GM12878 (cell line): ENCODE measurements around the gene PDPN. TPM values are rescaled to one million over a fixed set of nuclear protein-coding genes. Genes with fewer than 3 reads are reported as not detected.

Source experiments
- CUX1 ChIP-seq: IDR thresholded peaks from 2 replicates; pipeline ENCODE4 v1.6.1; 2012; ENCODE audit warnings: improper control_type of control experiment, low read depth, low read length; ENCODE audit not compliant: insufficient replicate concordance
- GABPA ChIP-seq: IDR thresholded peaks from 2 replicates; pipeline ENCODE4 v1.6.1; 2014; ENCODE audit warnings: antibody characterized with exemption, low read depth, mild to moderate bottlenecking, inconsistent platforms
- polyA plus RNA-seq, 11 experiments: library from polyadenylated mRNA; depleted of rRNA in 4 of 11; unstranded in 6 of 11; stranded (reverse) in 5 of 11; fragments of >200 nt; fragmentation: Nextera tagmentation in 4 of 11; fragmentation: Illumina TruSeq in 1 of 11; extraction: Ambion mirVana in 4 of 11; extraction: Trizol in 1 of 11; gene quantifications; 1 replicate in 1 of 11; 2 replicates in 10 of 11; pipeline versions ENCODE4 v1.2.1 to v1.2.3, GENCODE V29; 2011 to 2016; ENCODE audit warnings: inconsistent platforms in 2 of 11, missing spikeins in 2 of 11, low read depth in 1 of 11
- total RNA-seq, 4 experiments: library from RNA; depleted of rRNA in 3 of 4; stranded (reverse); fragments of >200 nt in 3 of 4; fragmentation: Illumina TruSeq in 1 of 4; extraction: Trizol in 1 of 4; gene quantifications; 2 replicates each; pipeline versions ENCODE4 v1.2.1 to v1.2.3, GENCODE V29; 2013 to 2021
- TF ChIP-seq, protein P1 (sequence below): fragments of 450-650 bp; IDR thresholded peaks from 2 replicates; pipeline ENCODE4 v1.6.1; 2017; ENCODE audit warnings: mild to moderate bottlenecking, moderate library complexity

Gene PDPN
- total and polyA plus RNA-seq, 10 of the 15 experiments (the other 5 are each of a cell fraction or from before 2014, with no cell fraction given), result 0.21 TPM; not detected in 9

- TF ChIP-seq, protein P1, sequence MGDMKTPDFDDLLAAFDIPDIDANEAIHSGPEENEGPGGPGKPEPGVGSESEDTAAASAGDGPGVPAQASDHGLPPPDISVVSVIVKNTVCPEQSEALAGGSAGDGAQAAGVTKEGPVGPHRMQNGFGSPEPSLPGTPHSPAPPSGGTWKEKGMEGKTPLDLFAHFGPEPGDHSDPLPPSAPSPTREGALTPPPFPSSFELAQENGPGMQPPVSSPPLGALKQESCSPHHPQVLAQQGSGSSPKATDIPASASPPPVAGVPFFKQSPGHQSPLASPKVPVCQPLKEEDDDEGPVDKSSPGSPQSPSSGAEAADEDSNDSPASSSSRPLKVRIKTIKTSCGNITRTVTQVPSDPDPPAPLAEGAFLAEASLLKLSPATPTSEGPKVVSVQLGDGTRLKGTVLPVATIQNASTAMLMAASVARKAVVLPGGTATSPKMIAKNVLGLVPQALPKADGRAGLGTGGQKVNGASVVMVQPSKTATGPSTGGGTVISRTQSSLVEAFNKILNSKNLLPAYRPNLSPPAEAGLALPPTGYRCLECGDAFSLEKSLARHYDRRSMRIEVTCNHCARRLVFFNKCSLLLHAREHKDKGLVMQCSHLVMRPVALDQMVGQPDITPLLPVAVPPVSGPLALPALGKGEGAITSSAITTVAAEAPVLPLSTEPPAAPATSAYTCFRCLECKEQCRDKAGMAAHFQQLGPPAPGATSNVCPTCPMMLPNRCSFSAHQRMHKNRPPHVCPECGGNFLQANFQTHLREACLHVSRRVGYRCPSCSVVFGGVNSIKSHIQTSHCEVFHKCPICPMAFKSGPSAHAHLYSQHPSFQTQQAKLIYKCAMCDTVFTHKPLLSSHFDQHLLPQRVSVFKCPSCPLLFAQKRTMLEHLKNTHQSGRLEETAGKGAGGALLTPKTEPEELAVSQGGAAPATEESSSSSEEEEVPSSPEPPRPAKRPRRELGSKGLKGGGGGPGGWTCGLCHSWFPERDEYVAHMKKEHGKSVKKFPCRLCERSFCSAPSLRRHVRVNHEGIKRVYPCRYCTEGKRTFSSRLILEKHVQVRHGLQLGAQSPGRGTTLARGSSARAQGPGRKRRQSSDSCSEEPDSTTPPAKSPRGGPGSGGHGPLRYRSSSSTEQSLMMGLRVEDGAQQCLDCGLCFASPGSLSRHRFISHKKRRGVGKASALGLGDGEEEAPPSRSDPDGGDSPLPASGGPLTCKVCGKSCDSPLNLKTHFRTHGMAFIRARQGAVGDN, result no peak
- TF ChIP-seq CUX1, result no peak
- no peak for TF ChIP-seq GABPA
Observed at GRCh38 chr1:13619909-13620308, 36.3 kb downstream of the PDPN start (continued).
